GM21737 (cell line): Measurements from ENCODE around the gene AP2S1.
"Not testable (repeated sequence)": the region's sequence is repeated elsewhere in the genome, so short reads cannot be mapped to it uniquely, and the experiment has no call there.

Experiments
- ATAC-seq: cut with Tn5 transposase; IDR thresholded peaks from one replicate; pipeline ENCODE4 v1.9.1; 2021; ENCODE audit warnings: mild to moderate bottlenecking, moderate library complexity; ENCODE audit not compliant: unreplicated experiment

Gene AP2S1

GRCh38 chr19:46844067-46844489 lies 6.6 kb downstream of the AP2S1 start:
- no peak for ATAC-seq

- ATAC-seq = no peak
Observed at GRCh38 chr19:46842791-46843190, 7.9 kb downstream of the AP2S1 start.

- ATAC-seq = no peak
Observed at GRCh38 chr19:46841458-46842083, 9.1 kb downstream of the AP2S1 start.

- ATAC-seq = no peak
Observed at GRCh38 chr19:46840498-46840942, 10.1 kb downstream of the AP2S1 start.

- no peak for ATAC-seq
Observed at GRCh38 chr19:46839752-46840497, 10.7 kb downstream of the AP2S1 start.

GRCh38 chr19:46838160-46838559 lies 12.5 kb downstream of the AP2S1 start:
- no peak for ATAC-seq

- ATAC-seq = no peak
Observed at GRCh38 chr19:46834984-46835383, 15.7 kb downstream of the AP2S1 start.

- ATAC-seq = no peak
Observed at GRCh38 chr19:46834121-46834520, 16.5 kb downstream of the AP2S1 start.

GRCh38 chr19:46830864-46831263 lies 19.8 kb downstream of the AP2S1 start:
- ATAC-seq = no peak

GRCh38 chr19:46828484-46828883 lies 22.2 kb downstream of the AP2S1 start:
- no peak for ATAC-seq

GRCh38 chr19:46825731-46826055 lies 25.0 kb downstream of the AP2S1 start:
- ATAC-seq = no peak

- ATAC-seq = no peak
Observed at GRCh38 chr19:46824890-46825730, 25.5 kb downstream of the AP2S1 start.

GRCh38 chr19:46823049-46823448 lies 27.6 kb downstream of the AP2S1 start:
- ATAC-seq = no peak

GRCh38 chr19:46822410-46822787 lies 28.2 kb downstream of the AP2S1 start:
- not testable (repeated sequence) for ATAC-seq

GRCh38 chr19:46821512-46822409 lies 28.9 kb downstream of the AP2S1 start:
- ATAC-seq = no peak

- ATAC-seq = no peak
Observed at GRCh38 chr19:46818812-46819211, 31.8 kb downstream of the AP2S1 start.

GRCh38 chr19:46815833-46816627 lies 34.6 kb downstream of the AP2S1 start:
- no peak for ATAC-seq

- no peak for ATAC-seq
Observed at GRCh38 chr19:46813839-46814358, 36.7 kb downstream of the AP2S1 start.

GRCh38 chr19:46812977-46813838 lies 37.4 kb downstream of the AP2S1 start:
- no peak for ATAC-seq
